GM19467 (cell line): ENCODE data around the gene LPAR1.
"Not testable (repeated sequence)": the region's sequence is repeated elsewhere in the genome, so short reads cannot be mapped to it uniquely, and the experiment has no call there.

Source experiments
- ATAC-seq: cut with Tn5 transposase; IDR thresholded peaks from one replicate; pipeline ENCODE4 v1.9.1; 2021; ENCODE audit warnings: mild to moderate bottlenecking, moderate library complexity; ENCODE audit not compliant: unreplicated experiment

LPAR1 gene

GRCh38 chr9:110830495-110830894 is 207.8 kb downstream of the LPAR1 start:
- ATAC-seq: no peak

- ATAC-seq: no peak
Measured at GRCh38 chr9:110828264-110828663, 210.0 kb downstream of the LPAR1 start.

GRCh38 chr9:110826400-110826799 is 211.9 kb downstream of the LPAR1 start:
- not testable (repeated sequence) for ATAC-seq

GRCh38 chr9:110825950-110826349 is 212.3 kb downstream of the LPAR1 start:
- no peak for ATAC-seq

GRCh38 chr9:110825129-110825528 is 213.1 kb downstream of the LPAR1 start:
- not testable (repeated sequence) for ATAC-seq
